GM10248 (cell line): ENCODE results near the gene AMPH.

Experiments
- CTCF ChIA-PET: fragments of 300-600 bp; sonication (Branson Sonifier 250); formaldehyde crosslinking; extraction: SDS; loops from one replicate; lab custom pipeline; 2021; ENCODE audit warnings: antibody characterized with exemption; lab: Yijun Ruan, JAX
- POLR2A ChIA-PET: fragments of 350-650 bp; sonication (Branson Sonifier 250); formaldehyde crosslinking; extraction: SDS; loops from one replicate; lab custom pipeline; 2020; ENCODE audit warnings: antibody characterized with exemption; lab: Yijun Ruan, JAX
- DNase-seq: peaks from one replicate; pipeline ENCODE4 v3.0.0; 2012; ENCODE audit errors: extremely low spot score
- CTCF ChIP-seq: IDR thresholded peaks from 2 replicates; pipeline ENCODE4 v1.5.1; 2012; ENCODE audit warnings: mild to moderate bottlenecking, low read depth; ENCODE audit errors: extremely low read depth, missing control alignments, control extremely low read depth

The AMPH gene

GRCh38 chr7:38424750-38425463 is 206.3 kb downstream of the AMPH start:
- ChIA-PET CTCF (no interaction called here), POLR2A (no interaction called here)
- no peak for DNase-seq
- TF ChIP-seq CTCF, result no peak

- peak; percentile 29 for DNase-seq
- ChIA-PET CTCF (interaction anchor here (1.1 kb wide), 1 partner anchor 15 kb away, joined by 5 read pairs; no protein-coding TSS in a partner anchor), POLR2A (no interaction called here)
- TF ChIP-seq CTCF, result no peak
Observed at GRCh38 chr7:38413784-38414183, 217.4 kb downstream of the AMPH start.

- DNase-seq, result no peak
- ChIA-PET POLR2A (interaction anchor here (0.7 kb wide), 1 partner anchor 1122 kb away, joined by 3 read pairs; no protein-coding TSS in a partner anchor), CTCF (interaction anchor here (1.0 to 2.2 kb wide), 4 partner anchors 8 to 18 kb away, joined by 3 to 9 read pairs (median 6); no protein-coding TSS in a partner anchor)
- TF ChIP-seq CTCF, result no peak
Observed at GRCh38 chr7:38411404-38411803, 219.8 kb downstream of the AMPH start.

DNA sequence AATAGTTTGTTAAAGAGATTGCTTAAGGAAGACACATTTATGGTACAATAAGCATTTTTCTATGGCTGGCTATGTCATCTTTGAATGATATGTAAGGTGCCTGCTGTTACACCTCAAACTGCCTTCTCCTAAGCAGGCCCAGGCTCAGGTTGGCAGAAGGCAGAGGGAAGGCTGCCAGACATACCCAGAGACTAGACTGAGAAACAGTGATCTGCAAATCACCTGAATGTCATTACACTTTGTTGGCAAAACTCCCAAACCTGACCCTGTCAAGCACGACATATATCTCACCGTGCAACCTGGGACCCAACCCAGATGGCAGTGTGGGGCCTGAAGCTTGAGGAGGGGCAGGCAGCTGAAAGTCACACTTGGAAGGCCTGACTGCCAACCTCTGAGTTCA is 221.1 kb downstream of the AMPH start:
- no peak for TF ChIP-seq CTCF
- DNase-seq, result no peak
- ChIA-PET POLR2A (no interaction called here), CTCF (interaction anchor here (1.6 to 2.2 kb wide), 2 partner anchors 11 kb away, joined by 7 to 9 read pairs; no protein-coding TSS in a partner anchor)

DNA sequence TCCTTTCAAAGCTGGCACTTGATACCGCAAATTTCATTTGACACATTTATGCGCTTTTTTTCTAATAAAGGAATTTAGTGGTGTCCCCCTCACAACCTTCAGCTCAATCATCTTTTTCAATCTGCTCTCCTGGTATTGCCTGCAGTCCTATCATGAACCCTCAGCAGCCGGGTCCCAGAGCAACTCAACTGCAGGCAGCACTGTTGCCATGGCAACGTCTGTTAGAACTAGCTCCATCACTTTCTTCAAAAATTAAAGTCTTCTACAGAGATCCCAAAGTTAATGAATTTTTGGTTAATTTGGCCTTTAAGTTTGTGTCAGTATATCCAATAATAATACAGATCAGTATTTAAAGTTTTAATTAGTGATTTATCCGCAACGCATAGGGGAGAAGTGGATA is 221.6 kb downstream of the AMPH start:
- CTCF ChIA-PET, result interaction anchor here (0.8 to 1.6 kb wide), 4 partner anchors 10 to 42 kb away, joined by 3 to 7 read pairs (median 3); no protein-coding TSS in a partner anchor
- no peak for DNase-seq
- TF ChIP-seq CTCF, result no peak
- POLR2A ChIA-PET, result no interaction called here

DNA sequence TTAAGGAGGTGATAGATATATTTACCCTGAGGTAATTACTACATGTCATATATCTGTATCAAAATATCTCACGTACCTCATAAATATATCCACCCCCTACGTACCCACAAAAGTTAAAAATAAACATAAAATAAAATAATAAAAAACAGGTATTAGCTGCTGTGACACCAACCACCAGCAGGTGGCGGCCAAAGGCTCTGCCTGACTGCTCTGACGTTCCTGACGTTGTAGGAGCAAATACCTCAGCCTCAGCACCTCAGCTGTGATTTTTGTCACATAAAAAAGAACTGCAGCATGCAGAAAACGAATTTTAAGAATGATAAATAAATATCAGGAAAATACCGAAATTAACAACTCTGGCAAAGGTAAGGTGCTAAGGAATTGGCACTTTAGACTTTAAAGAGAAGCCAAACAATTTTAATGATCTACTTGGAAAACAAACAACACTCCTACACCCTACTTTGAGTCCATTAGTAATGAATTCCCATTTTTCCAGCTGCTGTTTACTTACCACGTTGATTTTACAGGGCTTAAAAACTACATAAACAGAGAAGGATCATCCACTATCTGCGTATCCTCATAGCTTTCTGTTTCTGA is 232.3 kb downstream of the AMPH start:
- ChIA-PET POLR2A (interaction anchor here (0.5 kb wide), 1 partner anchor 1735 kb away, joined by 4 read pairs; no protein-coding TSS in a partner anchor), CTCF (interaction anchor here (0.7 to 2.7 kb wide), 28 partner anchors 10 to 1121 kb away, joined by 3 to 50 read pairs (median 4); no protein-coding TSS in a partner anchor)
- DNase-seq, result peak; percentile 53
- peak; percentile 88 for TF ChIP-seq CTCF
